Body of pancreas (tissue), 4 donors: Measurements from ENCODE around the gene GABRR3.

Experiments
- POLR2A ChIP-seq, 3 donors: fragments of 450-650 bp; IDR thresholded peaks; one replicate each; pipeline ENCODE4 v1.6.1; 2016; ENCODE audit warnings: antibody characterized with exemption in 3 of 3, mild to moderate bottlenecking in 2 of 3
- TF ChIP-seq, protein P1 (sequence below), 7 experiments: fragments of 450-650 bp in 4 of 7; fragments of 200-600 bp in 3 of 7; sonication (generic) in 3 of 7; IDR thresholded peaks; one replicate each; pipeline ENCODE4 v1.5.1; 2016 to 2019; ENCODE audit warnings: antibody characterized with exemption in 7 of 7

DNA sequence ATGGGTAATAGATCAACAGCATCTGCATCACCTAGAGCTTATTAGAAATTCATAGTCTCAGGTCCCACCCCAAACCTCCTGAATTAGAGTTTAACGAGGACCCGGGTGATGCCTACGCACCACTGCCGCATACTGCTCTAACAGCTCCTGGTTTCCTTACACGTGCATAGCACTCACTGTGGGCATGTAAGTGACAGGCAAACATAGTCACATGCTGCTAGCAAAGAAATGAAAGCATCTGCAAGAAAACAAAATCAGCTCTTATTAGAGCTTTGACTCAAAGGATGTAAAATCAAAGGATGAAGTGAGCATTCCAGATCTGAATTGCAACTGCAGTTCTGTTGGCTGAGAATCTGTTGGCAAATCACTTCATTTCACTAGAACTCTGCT is 43.8 kb downstream of the GABRR3 start:
- TF ChIP-seq, protein P1, sequence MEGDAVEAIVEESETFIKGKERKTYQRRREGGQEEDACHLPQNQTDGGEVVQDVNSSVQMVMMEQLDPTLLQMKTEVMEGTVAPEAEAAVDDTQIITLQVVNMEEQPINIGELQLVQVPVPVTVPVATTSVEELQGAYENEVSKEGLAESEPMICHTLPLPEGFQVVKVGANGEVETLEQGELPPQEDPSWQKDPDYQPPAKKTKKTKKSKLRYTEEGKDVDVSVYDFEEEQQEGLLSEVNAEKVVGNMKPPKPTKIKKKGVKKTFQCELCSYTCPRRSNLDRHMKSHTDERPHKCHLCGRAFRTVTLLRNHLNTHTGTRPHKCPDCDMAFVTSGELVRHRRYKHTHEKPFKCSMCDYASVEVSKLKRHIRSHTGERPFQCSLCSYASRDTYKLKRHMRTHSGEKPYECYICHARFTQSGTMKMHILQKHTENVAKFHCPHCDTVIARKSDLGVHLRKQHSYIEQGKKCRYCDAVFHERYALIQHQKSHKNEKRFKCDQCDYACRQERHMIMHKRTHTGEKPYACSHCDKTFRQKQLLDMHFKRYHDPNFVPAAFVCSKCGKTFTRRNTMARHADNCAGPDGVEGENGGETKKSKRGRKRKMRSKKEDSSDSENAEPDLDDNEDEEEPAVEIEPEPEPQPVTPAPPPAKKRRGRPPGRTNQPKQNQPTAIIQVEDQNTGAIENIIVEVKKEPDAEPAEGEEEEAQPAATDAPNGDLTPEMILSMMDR (IDR thresholded peaks at IDR 0.05), result no peak
- no peak for TF ChIP-seq POLR2A (IDR thresholded peaks at IDR 0.05)
